NK-92 (cell line): ENCODE results near the gene ZNF256.

Source experiments
- DNase-seq: peaks from one replicate; lab custom pipeline; 2025; ENCODE audit not compliant: unreplicated experiment; lab: John Stamatoyannopoulos, UW

Gene ZNF256

DNA sequence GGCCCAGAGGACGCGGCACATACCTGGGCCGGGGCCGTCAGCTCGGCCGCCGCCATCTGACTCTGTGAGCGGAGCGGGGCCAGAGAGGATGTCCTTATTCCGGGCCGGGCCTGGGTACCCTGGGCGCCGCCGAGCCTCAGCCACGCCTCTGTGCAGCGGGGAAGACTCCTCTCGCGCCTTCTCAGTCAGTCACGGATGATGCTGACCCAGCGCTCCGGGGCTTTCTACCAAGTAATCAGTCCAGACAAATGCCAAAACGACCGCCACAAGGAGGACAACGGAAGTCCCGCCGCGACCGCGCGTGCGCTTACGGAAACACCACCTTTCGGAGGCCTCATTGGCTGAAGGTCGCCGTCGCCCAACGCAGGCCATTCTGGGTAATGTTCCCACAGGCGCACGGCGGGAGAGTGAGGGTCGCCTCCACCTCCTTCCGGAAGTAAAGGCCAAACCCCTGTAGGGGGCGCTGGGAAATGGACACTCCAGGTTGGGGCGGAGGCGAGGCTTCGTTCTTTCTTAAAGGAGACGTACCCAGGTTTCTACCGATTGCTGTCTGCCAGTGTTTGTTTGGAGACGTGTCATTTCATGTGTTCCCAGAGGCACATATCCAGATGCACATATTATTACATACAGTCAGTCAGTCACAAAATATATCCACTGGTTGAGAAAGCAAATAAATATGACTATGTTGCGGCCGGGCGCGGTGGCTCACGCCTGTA, at the start of gene ZNF256:
Gene ZNF256 (minus strand): TSS at position 288 of the 716 bp plus-strand sequence. CDS start 232 bp downstream, at position 56.
- DNase-seq = no peak

GRCh38 chr19:57992841-57993240, 45.3 kb upstream of the ZNF256 start:
- DNase-seq = no peak

GRCh38 chr19:57978586-57979289, 31.2 kb upstream of the ZNF256 start:
- DNase-seq = no peak

DNA sequence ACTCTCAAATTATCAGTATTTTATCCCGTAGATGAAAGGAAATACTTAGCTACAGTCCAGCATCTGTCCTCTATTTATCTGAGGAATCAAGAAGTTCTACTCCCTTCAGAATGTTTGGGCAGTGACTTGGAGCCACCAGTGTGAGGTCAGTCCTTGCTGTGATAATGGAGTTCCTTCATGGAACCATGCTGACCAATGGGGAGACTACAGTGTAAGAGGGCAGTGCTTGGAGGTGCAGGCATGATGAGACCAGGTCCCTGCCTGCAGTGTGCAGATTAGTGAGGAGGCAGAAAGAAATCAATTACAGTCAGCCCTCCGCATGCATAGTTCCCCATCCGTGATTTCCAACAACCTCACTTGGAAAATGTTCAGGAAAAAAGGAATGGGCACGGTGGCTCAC, 26.9 kb upstream of the ZNF256 start, which contains the start of gene C19orf18:
Gene C19orf18 (minus strand): TSS at position 101 of the 400 bp plus-strand sequence. CDS start 102 bp downstream, outside the sequence.
- no peak for DNase-seq

DNA sequence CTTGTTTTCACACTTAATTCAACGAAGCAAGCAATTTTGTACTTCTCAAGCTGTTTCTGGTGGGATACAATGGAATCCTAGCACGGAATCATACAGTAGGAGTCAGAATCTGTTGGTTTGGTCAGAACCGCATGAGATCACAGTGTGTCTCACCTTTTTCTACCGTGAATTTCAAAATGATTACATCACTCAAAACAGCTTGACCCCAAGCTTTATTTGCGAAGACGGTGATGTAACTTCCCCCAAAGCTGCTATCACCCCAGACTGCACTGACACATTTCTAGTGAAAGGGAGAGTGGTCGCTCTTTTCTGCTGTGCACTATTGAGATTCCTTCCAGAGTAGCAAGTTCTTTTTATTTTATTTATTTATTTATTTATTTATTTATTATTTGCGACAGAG, 17.3 kb upstream of the ZNF256 start:
- no peak for DNase-seq

- no peak for DNase-seq
Measured at GRCh38 chr19:57961785-57962184, 14.3 kb upstream of the ZNF256 start.

DNA sequence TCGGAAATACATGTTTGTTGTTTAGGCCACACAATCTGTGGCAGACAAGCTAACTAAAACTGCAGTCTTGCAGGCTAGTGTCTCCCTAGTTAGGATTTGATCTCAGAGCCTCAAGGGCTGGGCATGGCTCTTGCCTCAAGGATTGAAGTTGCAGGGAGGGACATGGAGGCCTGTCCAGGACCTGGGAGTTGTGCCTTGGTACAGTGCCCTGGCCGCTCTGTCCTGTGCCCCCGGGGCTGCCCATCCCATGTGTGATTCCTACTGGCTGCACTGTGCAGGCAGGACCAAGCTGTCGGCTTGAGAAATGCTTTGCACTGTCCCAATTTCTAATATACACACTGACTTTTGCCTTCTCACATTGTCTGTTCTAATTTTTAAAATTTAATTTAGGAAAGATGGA, 7.5 kb upstream of the ZNF256 start:
- no peak for DNase-seq

GRCh38 chr19:57949702-57950101, 2.2 kb upstream of the ZNF256 start:
- no peak for DNase-seq

- no peak for DNase-seq
Measured at GRCh38 chr19:57949296-57949695, 1.8 kb upstream of the ZNF256 start.

GRCh38 chr19:57947088-57947418, 453 bp downstream of the ZNF256 start:
- DNase-seq = no peak

GRCh38 chr19:57946316-57946715, 1.2 kb downstream of the ZNF256 start:
- DNase-seq = no peak

DNA sequence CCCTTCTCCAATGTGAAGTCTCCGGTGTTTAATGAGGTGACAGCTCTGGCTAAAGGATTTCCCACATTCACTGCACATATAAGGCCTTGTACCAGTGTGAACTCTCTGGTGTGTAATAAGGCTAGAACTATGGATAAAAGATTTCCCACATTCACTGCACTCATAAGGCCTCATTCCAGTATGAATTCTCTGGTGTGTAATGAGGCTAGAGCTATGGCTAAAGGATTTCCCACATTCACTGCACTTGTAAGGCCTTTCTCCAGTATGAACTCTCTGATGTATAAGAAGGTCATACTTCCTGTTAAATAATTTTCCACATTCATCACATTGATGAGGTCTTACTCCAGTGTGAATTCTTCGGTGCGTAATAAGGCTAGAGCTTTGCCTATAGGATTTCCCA, 5.9 kb downstream of the ZNF256 start:
- DNase-seq = no peak

GRCh38 chr19:57935731-57936130, 11.8 kb downstream of the ZNF256 start:
- DNase-seq = no peak

DNA sequence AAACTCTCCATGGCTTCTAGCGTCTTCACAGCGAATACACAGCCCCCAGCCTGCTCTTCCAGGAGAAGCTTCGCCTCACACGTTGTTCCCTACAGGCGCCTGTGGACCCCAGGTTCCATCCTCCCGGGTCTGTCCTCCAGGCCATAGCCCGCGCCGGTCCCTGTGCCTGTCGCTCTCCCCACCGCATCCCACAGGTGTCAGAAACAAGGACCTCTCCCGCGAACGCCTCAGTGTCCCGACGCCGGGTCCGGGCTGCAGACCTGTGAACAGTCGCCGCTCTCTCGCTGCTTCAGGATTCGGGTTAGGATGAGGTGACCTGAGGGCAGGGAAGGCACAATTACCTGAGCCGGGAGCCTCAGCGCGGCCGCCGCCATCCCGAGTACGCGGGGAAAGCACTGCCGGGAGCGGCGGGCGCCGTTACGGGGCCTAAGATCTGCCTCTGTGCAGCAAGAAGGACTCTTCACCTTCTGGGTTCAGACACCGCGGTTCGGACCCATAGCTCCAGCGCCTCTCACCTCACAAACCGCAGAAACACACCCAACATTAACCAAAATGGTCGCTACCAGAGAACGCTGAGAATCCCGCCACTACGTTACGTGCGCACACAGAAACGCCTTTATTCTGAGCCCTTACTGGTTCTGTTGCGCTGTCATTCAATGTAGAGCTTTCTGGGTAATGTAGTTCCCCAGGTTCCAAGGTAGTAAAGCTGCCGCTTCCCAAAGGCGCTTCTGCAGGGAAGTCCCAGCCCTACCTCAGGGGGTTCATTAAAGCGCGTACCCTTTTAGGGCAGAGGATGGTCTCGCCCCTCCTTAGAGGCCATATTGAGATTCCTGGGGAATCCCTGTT, 12.5 kb downstream of the ZNF256 start, which contains the start of gene ZNF418:
Gene ZNF418 (minus strand): TSS at position 583 of the 846 bp plus-strand sequence. CDS start 1,580 bp downstream, outside the sequence.
- no peak for DNase-seq

- no peak for DNase-seq
Measured at GRCh38 chr19:57927587-57927986, 19.9 kb downstream of the ZNF256 start.

DNA sequence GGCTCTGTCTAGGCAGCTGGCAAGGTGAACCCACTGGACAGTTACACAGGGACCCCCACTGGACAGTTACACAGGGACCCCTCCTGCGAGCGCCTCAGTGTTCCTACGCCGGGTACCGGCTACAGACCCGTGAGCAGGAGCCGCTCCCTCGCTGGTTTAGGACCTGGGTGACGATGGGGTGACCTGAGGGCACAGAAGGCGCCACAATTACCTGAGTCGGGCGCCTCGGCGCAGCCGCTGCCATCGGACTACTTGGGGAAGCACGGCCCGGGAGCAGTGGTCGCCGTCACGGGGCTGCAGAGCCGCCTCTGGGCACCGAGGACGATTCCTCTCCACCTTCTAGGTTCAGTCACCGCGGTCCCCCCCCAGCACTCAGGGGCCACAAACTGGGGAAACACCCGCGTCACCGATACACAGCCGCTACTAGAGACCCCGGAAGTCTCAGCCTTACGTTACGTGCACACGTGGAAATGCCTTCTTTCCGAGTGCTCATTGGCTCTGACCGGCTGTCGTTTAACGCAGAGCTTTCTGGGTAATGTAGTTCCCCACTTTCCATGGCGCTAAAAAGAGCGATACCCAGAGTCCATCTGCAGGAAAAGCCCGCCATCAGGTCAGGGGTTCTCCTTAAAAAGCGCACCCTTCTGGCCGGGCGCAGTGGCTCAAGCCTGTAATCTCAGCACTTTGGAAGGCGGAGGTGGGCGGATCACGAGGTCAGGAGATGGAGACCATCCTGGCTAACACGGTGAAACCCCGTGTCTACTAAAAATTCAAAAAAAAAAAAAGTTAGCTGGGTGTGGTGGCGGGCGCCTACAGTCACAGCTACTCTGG, 31.1 kb downstream of the ZNF256 start, which contains the start of gene ZNF417:
Gene ZNF417 (minus strand): TSS at position 425 of the 828 bp plus-strand sequence. CDS start 181 bp downstream, at position 244.
- peak; percentile 41 for DNase-seq

- no peak for DNase-seq
Measured at GRCh38 chr19:57914531-57914930, 33.0 kb downstream of the ZNF256 start.

GRCh38 chr19:57907394-57907793, 40.1 kb downstream of the ZNF256 start:
- no peak for DNase-seq

DNA sequence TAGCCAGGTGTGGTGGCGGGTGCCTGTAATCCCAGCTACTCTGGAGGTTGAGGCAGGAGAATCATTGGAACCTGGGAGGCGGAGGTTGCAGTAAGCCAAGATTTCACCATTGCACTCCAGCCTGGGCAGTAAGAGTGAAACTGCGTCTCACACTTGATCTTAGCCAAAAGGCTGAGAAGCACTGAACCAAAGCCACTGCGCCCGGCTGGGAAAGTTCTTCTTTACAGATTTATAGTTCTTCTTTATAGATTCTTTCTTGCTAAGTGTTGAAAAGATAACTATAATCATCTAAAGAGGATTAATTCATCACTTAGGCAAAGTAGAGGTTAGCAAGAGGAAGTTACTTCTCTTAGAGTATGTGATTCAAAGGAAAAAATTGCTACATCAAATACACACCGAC, 42.2 kb downstream of the ZNF256 start:
- no peak for DNase-seq

GRCh38 chr19:57903618-57904184, 43.8 kb downstream of the ZNF256 start:
- DNase-seq = no peak
